OCI-LY7 (cell line): ENCODE results near the gene LPCAT1.

Experiments
- CTCF ChIP-seq: fragments of 200-600 bp; sonication (generic); conservative IDR thresholded peaks from 2 replicates; pipeline ENCODE4 v1.5.1; 2014; ENCODE audit warnings: mild to moderate bottlenecking, antibody characterized with exemption, low read length, moderate library complexity, mixed read lengths
- EZH2phosphoT487 ChIP-seq: fragments of 200-600 bp; sonication (generic); IDR thresholded peaks from 2 replicates; pipeline ENCODE4 v1.6.1; 2018; ENCODE audit warnings: low read depth, borderline replicate concordance, mild to moderate bottlenecking, mixed run types, antibody characterized with exemption, low read length, moderate library complexity, mixed read lengths

GRCh38 chr5:1471997-1472963, 51.5 kb downstream of the LPCAT1 start:
- TF ChIP-seq CTCF (no peak), EZH2phosphoT487 (no peak)
